H9 (cell line): ENCODE results near the gene CCL3. TPM values are rescaled to one million over a fixed set of nuclear protein-coding genes. Genes with fewer than 3 reads are reported as not detected.
"Not testable (repeated sequence)": the region's sequence is repeated elsewhere in the genome, so short reads cannot be mapped to it uniquely, and the experiment has no call there.

Source experiments
- DNase-seq: peaks from one replicate; pipeline ENCODE4 v3.0.0-alpha.2; 2017
- H2AFZ ChIP-seq: one replicate; pipeline ENCODE4 v1.6.1; 2013; ENCODE audit warnings: mild to moderate bottlenecking, low read length, control low read depth, moderate library complexity
- H2AK5ac ChIP-seq: 2 replicates; pipeline ENCODE4 v1.6.1; 2013; ENCODE audit warnings: low read length, control low read depth, mixed read lengths; ENCODE audit not compliant: insufficient read length
- H2BK120ac ChIP-seq: one replicate; pipeline ENCODE4 v1.6.1; 2013; ENCODE audit warnings: low read depth, mild to moderate bottlenecking, low read length, control low read depth, inconsistent platforms; ENCODE audit not compliant: poor library complexity, severe bottlenecking
- H2BK12ac ChIP-seq: 2 replicates; pipeline ENCODE4 v1.6.1; 2013; ENCODE audit warnings: low read length, control low read depth, mixed read lengths, low read depth; ENCODE audit not compliant: insufficient read length
- H2BK15ac ChIP-seq: 2 replicates; pipeline ENCODE4 v1.6.1; 2013; ENCODE audit warnings: low read depth, low read length, control low read depth
- H2BK20ac ChIP-seq: one replicate; pipeline ENCODE4 v1.6.1; 2013; ENCODE audit warnings: low read depth, mild to moderate bottlenecking, low read length, control low read depth, inconsistent platforms; ENCODE audit not compliant: poor library complexity, severe bottlenecking
- H2BK5ac ChIP-seq: 2 replicates; pipeline ENCODE4 v1.6.1; 2013; ENCODE audit warnings: low read length, control low read depth, mixed read lengths; ENCODE audit not compliant: insufficient read length
- H3K14ac ChIP-seq: 2 replicates; pipeline ENCODE4 v1.6.1; 2013; ENCODE audit warnings: low read length, control low read depth; ENCODE audit not compliant: insufficient read depth
- H3K18ac ChIP-seq: 2 replicates; pipeline ENCODE4 v1.6.1; 2013; ENCODE audit warnings: low read depth, mild to moderate bottlenecking, mixed read lengths, low read length, control low read depth; ENCODE audit not compliant: insufficient read length
- H3K23ac ChIP-seq: 2 replicates; pipeline ENCODE4 v1.6.1; 2013; ENCODE audit warnings: low read length, control low read depth, mixed read lengths, low read depth; ENCODE audit not compliant: insufficient read length
- H3K23me2 ChIP-seq: 2 replicates; pipeline ENCODE4 v1.6.1; 2013; ENCODE audit warnings: low read depth, mild to moderate bottlenecking, mixed read lengths, low read length, control low read depth; ENCODE audit not compliant: insufficient read length, poor library complexity, severe bottlenecking
- H3K27ac ChIP-seq: 2 replicates; pipeline ENCODE4 v1.5.1; 2013; ENCODE audit warnings: low read length, control low read depth, mixed read lengths, low read depth; ENCODE audit not compliant: insufficient read length
- H3K27me3 ChIP-seq: 2 replicates; pipeline ENCODE4 v1.6.1; 2013; ENCODE audit warnings: low read length, control low read depth, inconsistent platforms; ENCODE audit not compliant: insufficient read depth
- H3K4ac ChIP-seq: 2 replicates; pipeline ENCODE4 v1.6.1; 2013; ENCODE audit warnings: low read depth, mild to moderate bottlenecking, control low read depth, inconsistent platforms, low read length, moderate library complexity
- H3K4me1 ChIP-seq: 2 replicates; pipeline ENCODE4 v1.6.1; 2013; ENCODE audit warnings: low read length, control low read depth, inconsistent platforms; ENCODE audit not compliant: insufficient read depth
- H3K4me2 ChIP-seq: 2 replicates; pipeline ENCODE4 v1.6.1; 2013; ENCODE audit warnings: low read length, control low read depth, mixed read lengths; ENCODE audit not compliant: insufficient read length, insufficient read depth
- H3K56ac ChIP-seq: 2 replicates; pipeline ENCODE4 v1.6.1; 2013; ENCODE audit warnings: low read depth, mild to moderate bottlenecking, mixed read lengths, low read length, control low read depth; ENCODE audit not compliant: insufficient read length
- H3K79me1 ChIP-seq: 2 replicates; pipeline ENCODE4 v1.6.1; 2013; ENCODE audit warnings: low read depth, mild to moderate bottlenecking, moderate library complexity, low read length, control low read depth, inconsistent platforms; ENCODE audit not compliant: insufficient read depth, poor library complexity, severe bottlenecking
- H3K79me2 ChIP-seq: 2 replicates; pipeline ENCODE4 v1.6.1; 2013; ENCODE audit warnings: low read length, control low read depth, inconsistent platforms; ENCODE audit not compliant: insufficient read depth
- H3K9ac ChIP-seq: 2 replicates; pipeline ENCODE4 v1.6.1; 2013; ENCODE audit warnings: low read length, control low read depth, mixed read lengths; ENCODE audit not compliant: insufficient read length; ENCODE audit errors: extremely low read depth
- H3K9me3 ChIP-seq: one replicate; pipeline ENCODE4 v1.6.1; 2013; ENCODE audit warnings: low read depth, low read length, inconsistent platforms; ENCODE audit not compliant: control insufficient read depth
- H3T11ph ChIP-seq: one replicate; pipeline ENCODE4 v1.6.1; 2013; ENCODE audit warnings: mild to moderate bottlenecking, low read length, control low read depth, inconsistent platforms
- H4K20me1 ChIP-seq: one replicate; pipeline ENCODE4 v1.6.1; 2013; ENCODE audit not compliant: control insufficient read depth, insufficient read length, insufficient read depth
- H4K5ac ChIP-seq: 2 replicates; pipeline ENCODE4 v1.6.1; 2013; ENCODE audit warnings: low read depth, mild to moderate bottlenecking, mixed read lengths, low read length, control low read depth; ENCODE audit not compliant: insufficient read length
- H4K8ac ChIP-seq: replicated peaks from 2 replicates; pipeline ENCODE4 v1.6.1; 2013; ENCODE audit warnings: low read length, control low read depth, mixed read lengths, low read depth; ENCODE audit not compliant: insufficient read length
- H4K91ac ChIP-seq: 2 replicates; pipeline ENCODE4 v1.6.1; 2013; ENCODE audit warnings: low read depth, mild to moderate bottlenecking, moderate library complexity, mixed read lengths, low read length, control low read depth; ENCODE audit not compliant: insufficient read length
- H3K27ac Mint-ChIP-seq, 3 experiments: 2 replicates in 2 of 3; 3 replicates in 1 of 3; pipeline ENCODE4 v1.8.0; 2020 to 2021; ENCODE audit warnings: mixed read lengths in 3 of 3, mild to moderate bottlenecking in 1 of 3, moderate library complexity in 1 of 3
- H3K27me3 Mint-ChIP-seq: 2 replicates; pipeline ENCODE4 v1.8.0; 2021; ENCODE audit warnings: low read depth, mild to moderate bottlenecking, moderate library complexity, mixed read lengths
- H3K36me3 Mint-ChIP-seq, 3 experiments: 2 replicates in 2 of 3; 3 replicates in 1 of 3; pipeline ENCODE4 v1.8.0; 2020 to 2021; ENCODE audit warnings: low read depth in 3 of 3, mixed read lengths in 3 of 3; ENCODE audit not compliant: insufficient read depth in 1 of 3
- H3K4me1 Mint-ChIP-seq, 2 experiments: 2 replicates each; pipeline ENCODE4 v1.8.0; 2020; ENCODE audit warnings: mixed read lengths in 2 of 2
- H3K4me3 Mint-ChIP-seq, 2 experiments: 2 replicates in 1 of 2; 3 replicates in 1 of 2; pipeline ENCODE4 v1.8.0; 2020 to 2021; ENCODE audit warnings: mild to moderate bottlenecking in 2 of 2, mixed read lengths in 2 of 2, moderate library complexity in 1 of 2
- H3K9me3 Mint-ChIP-seq, 2 experiments: 2 replicates in 1 of 2; 3 replicates in 1 of 2; pipeline ENCODE4 v1.8.0; 2020; ENCODE audit warnings: mild to moderate bottlenecking in 2 of 2, mixed read lengths in 2 of 2, moderate library complexity in 1 of 2
- WGBS: extraction: QIAGEN DNeasy Blood & Tissue Kit; methylation state at CpG from one replicate; pipeline ENCODE4 v1.1.7; 2013; ENCODE audit warnings: missing lambda C conversion rate, low lambda C conversion rate, mixed read lengths; ENCODE audit not compliant: insufficient read length; ENCODE audit errors: extremely low coverage; 5-methylcytosine and 5-hydroxymethylcytosine counted together
- total RNA-seq: library from RNA; stranded (reverse); gene quantifications from 2 replicates; pipeline ENCODE4 v1.2.1, GENCODE V29; 2021

Gene CCL3
- total RNA-seq, 1 experiment from 2014 or later: not detected

DNA sequence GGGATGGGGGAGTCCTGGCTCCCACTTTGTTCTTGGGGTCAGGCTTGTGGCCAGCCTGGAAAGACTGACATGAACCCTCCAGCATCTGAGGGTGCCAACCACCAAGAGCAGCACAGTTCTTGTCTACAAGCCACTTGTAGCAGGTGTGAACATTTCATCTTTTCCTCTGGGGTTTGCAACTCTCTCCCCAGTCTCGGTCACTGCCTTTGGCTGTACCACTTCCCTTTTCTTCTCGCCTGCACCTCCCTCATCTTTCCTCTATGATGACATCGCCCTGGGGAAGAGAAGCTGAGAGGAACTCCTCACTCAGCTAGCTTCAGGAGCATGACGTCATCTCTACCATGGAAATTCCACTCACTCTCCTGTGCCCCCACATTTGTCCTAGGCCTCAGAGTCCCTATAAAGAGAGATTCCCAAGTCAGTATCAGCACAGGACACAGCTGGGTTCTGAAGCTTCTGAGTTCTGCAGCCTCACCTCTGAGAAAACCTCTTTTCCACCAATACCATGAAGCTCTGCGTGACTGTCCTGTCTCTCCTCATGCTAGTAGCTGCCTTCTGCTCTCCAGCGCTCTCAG, 13.5 kb upstream of the CCL3 start, which contains the start of gene CCL4:
Gene CCL4, plus strand, starts transcription at position 427 of the 575 bp plus-strand sequence. Its CDS starts 79 bp downstream, at position 506.
- H4K8ac ChIP-seq, H3K9ac ChIP-seq, H3K14ac ChIP-seq, H4K20me1 ChIP-seq, H3K9me3 Mint-ChIP-seq, H2AK5ac ChIP-seq, H2BK12ac ChIP-seq, H3K23ac ChIP-seq, H3K4me2 ChIP-seq, H3K79me2 ChIP-seq, H3K56ac ChIP-seq, H4K5ac ChIP-seq, H3K27ac ChIP-seq, H2BK120ac ChIP-seq, H3K79me1 ChIP-seq, H3K36me3 Mint-ChIP-seq, H2BK15ac ChIP-seq, H2BK20ac ChIP-seq, H3K9me3 ChIP-seq, H3K4me1 ChIP-seq, H3T11ph ChIP-seq, H3K4me1 Mint-ChIP-seq, H2BK5ac ChIP-seq, H2AFZ ChIP-seq, H3K18ac ChIP-seq, H3K23me2 ChIP-seq, H3K4ac ChIP-seq, H3K27me3 ChIP-seq, H3K4me3 Mint-ChIP-seq, H4K91ac ChIP-seq: not testable (repeated sequence)
- peak; percentile 16 for DNase-seq
- WGBS: no CpG with 5 or more reads among the region's 6 CpGs
- peak within 1 kb of the TSS in 2 of 3 experiments; percentile 49 to 62; a peak in 2 of 7 replicates for H3K27ac Mint-ChIP-seq
- H3K27me3 Mint-ChIP-seq: peaks cover 11% of the 10 kb centered on the region

DNA sequence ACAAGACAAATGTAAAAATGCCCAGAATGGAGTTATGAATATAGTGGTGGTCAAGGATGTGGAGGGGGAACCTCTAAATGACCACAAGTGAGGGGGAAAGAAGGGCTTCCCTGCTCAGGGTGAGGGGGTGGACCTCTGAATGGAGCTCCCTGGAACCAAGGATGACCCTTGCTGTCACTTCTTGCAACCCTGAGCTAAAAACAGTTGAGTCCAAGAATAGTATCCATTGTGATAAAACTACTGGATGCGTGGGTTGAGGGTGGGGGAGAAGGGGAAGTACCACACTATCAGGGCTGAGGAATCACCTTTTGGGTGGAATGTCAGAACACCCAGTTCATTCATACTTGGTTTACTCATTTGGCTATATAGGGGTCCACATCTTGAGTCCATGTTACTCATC, 9.1 kb upstream of the CCL3 start:
- H3K14ac ChIP-seq, H3K9ac ChIP-seq, H2BK20ac ChIP-seq, H3K79me2 ChIP-seq, H3K79me1 ChIP-seq, H3K4me3 Mint-ChIP-seq, H2BK120ac ChIP-seq, DNase-seq, H2BK15ac ChIP-seq, H3K4ac ChIP-seq, H3K4me2 ChIP-seq, H2AK5ac ChIP-seq, H3K56ac ChIP-seq, H3T11ph ChIP-seq, H3K9me3 ChIP-seq, H3K4me1 ChIP-seq, H4K91ac ChIP-seq, H3K36me3 Mint-ChIP-seq, H2BK5ac ChIP-seq, H3K23me2 ChIP-seq, H4K5ac ChIP-seq, H3K27me3 Mint-ChIP-seq, H3K27me3 ChIP-seq, H4K20me1 ChIP-seq, H3K27ac ChIP-seq, H3K27ac Mint-ChIP-seq, H2AFZ ChIP-seq, H3K23ac ChIP-seq, H3K9me3 Mint-ChIP-seq, H2BK12ac ChIP-seq, H3K18ac ChIP-seq, H4K8ac ChIP-seq, H3K4me1 Mint-ChIP-seq: not testable (repeated sequence)
- WGBS: no CpG with 5 or more reads among the region's 1 CpG
